ENCODE measurements around the gene CACNA1B.

The CACNA1B gene

GRCh38 chr9:137924761-137925369, 47.3 kb downstream of the CACNA1B start:
- TF ChIP-seq, protein P1, sequence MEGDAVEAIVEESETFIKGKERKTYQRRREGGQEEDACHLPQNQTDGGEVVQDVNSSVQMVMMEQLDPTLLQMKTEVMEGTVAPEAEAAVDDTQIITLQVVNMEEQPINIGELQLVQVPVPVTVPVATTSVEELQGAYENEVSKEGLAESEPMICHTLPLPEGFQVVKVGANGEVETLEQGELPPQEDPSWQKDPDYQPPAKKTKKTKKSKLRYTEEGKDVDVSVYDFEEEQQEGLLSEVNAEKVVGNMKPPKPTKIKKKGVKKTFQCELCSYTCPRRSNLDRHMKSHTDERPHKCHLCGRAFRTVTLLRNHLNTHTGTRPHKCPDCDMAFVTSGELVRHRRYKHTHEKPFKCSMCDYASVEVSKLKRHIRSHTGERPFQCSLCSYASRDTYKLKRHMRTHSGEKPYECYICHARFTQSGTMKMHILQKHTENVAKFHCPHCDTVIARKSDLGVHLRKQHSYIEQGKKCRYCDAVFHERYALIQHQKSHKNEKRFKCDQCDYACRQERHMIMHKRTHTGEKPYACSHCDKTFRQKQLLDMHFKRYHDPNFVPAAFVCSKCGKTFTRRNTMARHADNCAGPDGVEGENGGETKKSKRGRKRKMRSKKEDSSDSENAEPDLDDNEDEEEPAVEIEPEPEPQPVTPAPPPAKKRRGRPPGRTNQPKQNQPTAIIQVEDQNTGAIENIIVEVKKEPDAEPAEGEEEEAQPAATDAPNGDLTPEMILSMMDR (IDR thresholded peaks at IDR 0.05; ENCODE audit: low read depth, low read length, missing control alignments), result no peak
- DNase-seq (ENCODE audit: low read depth), result no peak
- H3K4me3 ChIP-seq (ENCODE audit: low read depth, low read length), result no peak overlapping the region

- DNase-seq (ENCODE audit: low read depth), result no peak
- TF ChIP-seq, protein P1 (IDR thresholded peaks at IDR 0.05; ENCODE audit: low read depth, low read length, missing control alignments), result no peak
- no peak overlapping the region for H3K4me3 ChIP-seq (ENCODE audit: low read depth, low read length)
These were observed 66.1 kb downstream of the CACNA1B start for GRCh38 chr9:137943655-137944054.

DNA sequence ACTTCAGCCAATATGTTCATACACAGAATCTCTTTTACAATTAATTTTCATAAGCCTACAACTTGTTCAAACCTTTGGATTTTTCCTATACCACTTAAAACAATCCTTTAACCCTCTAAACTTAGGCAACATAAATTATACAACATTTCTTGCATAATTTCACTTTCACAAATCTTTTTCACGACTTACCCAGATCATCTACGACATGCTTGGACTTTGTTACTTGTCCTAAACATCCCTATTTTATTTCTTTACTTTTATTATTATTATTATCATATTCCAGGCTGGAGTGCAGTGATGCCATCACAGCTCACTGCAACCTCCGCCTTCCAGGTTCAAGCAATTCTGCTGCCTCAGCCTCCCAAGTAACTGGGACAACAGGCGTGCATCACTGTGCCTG, 68.0 kb downstream of the CACNA1B start:
- no peak overlapping the region for H3K4me3 ChIP-seq (ENCODE audit: low read depth, low read length)
- TF ChIP-seq, protein P1 (IDR thresholded peaks at IDR 0.05; ENCODE audit: low read depth, low read length, missing control alignments), result no peak
- DNase-seq (ENCODE audit: low read depth), result no peak

DNA sequence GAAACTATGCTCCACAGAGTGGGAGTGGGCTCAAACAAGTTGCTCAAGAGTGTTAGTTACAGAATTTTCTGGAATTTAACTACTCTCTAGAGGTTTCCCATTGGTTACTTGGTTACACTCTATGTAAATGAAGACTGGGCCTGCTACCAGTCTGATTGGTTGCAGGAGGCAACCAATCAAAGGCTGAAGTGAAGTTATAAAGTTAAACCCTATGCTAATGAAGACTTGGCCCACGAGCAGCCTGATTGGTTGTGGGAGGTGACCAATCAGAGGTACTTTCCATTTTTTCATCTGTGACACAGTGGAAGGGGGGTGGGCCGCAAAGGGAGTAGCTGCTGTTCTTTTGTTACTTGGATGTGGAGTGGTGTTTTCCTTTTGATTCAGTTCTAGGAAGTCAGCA, 69.4 kb downstream of the CACNA1B start:
- no peak for DNase-seq (ENCODE audit: low read depth)
- no peak overlapping the region for H3K4me3 ChIP-seq (ENCODE audit: low read depth, low read length)
- TF ChIP-seq, protein P1 (IDR thresholded peaks at IDR 0.05; ENCODE audit: low read depth, low read length, missing control alignments), result no peak

- no peak for DNase-seq (ENCODE audit: low read depth)
- TF ChIP-seq, protein P1 (IDR thresholded peaks at IDR 0.05; ENCODE audit: low read depth, low read length, missing control alignments), result no peak
- no peak overlapping the region for H3K4me3 ChIP-seq (ENCODE audit: low read depth, low read length)
These were observed 71.1 kb downstream of the CACNA1B start for GRCh38 chr9:137948642-137949041.

GRCh38 chr9:137949260-137949659, 71.7 kb downstream of the CACNA1B start:
- TF ChIP-seq, protein P1 (IDR thresholded peaks at IDR 0.05; ENCODE audit: low read depth, low read length, missing control alignments), result no peak
- no peak overlapping the region for H3K4me3 ChIP-seq (ENCODE audit: low read depth, low read length)
- no peak for DNase-seq (ENCODE audit: low read depth)

DNA sequence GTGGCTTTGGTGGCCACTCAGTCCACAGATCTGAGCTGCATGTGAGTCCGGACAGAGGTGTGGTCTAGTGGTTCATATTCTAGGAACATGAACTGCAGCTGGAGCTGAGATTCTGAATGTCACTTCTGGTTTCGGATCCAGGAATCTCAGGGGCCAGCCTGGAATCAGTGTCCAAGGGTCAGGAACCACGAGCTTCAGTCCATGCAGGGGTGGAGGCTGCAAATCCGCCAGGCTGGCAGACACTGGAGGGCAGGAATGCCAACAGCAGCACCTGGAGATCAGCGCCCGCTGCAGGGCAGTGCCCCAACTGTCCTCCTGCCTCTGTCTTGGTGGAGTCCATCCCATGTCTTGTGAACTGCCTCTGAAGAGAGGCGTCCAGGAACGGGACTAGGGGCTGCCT, 73.5 kb downstream of the CACNA1B start:
- H3K4me3 ChIP-seq (ENCODE audit: low read depth, low read length), result no peak overlapping the region
- TF ChIP-seq, protein P1 (IDR thresholded peaks at IDR 0.05; ENCODE audit: low read depth, low read length, missing control alignments), result no peak
- no peak for DNase-seq (ENCODE audit: low read depth)

Data from GM12864 (cell line).